NCI-H345 treated with DMSO at 0.1 percent for 48 hours (cell line): ENCODE results near the gene ETFDH.
A peak's percentile ranks its signal among the peaks of the same experiment; 100 is the strongest.
"Not testable (repeated sequence)": the region's sequence is repeated elsewhere in the genome, so short reads cannot be mapped to it uniquely, and the experiment has no call there.

Experiments
- DNase-seq: peaks from one replicate; lab custom pipeline; 2025; ENCODE audit not compliant: unreplicated experiment; lab: John Stamatoyannopoulos, UW

Gene ETFDH

GRCh38 chr4:158676076-158676475, 4.0 kb downstream of the ETFDH start:
- no peak for DNase-seq

- no peak for DNase-seq
Measured at GRCh38 chr4:158678767-158679166, 6.7 kb downstream of the ETFDH start.

GRCh38 chr4:158681629-158682028, 9.5 kb downstream of the ETFDH start:
- no peak for DNase-seq

- DNase-seq: no peak
Measured at GRCh38 chr4:158682066-158682465, 10.0 kb downstream of the ETFDH start.

GRCh38 chr4:158688813-158689212, 16.7 kb downstream of the ETFDH start:
- DNase-seq: no peak

GRCh38 chr4:158704274-158704673, 32.2 kb downstream of the ETFDH start:
- no peak for DNase-seq

GRCh38 chr4:158710814-158711213, 38.7 kb downstream of the ETFDH start:
- no peak for DNase-seq

- not testable (repeated sequence) for DNase-seq
Measured at GRCh38 chr4:158712622-158713021, 40.5 kb downstream of the ETFDH start.

- DNase-seq: no peak
Measured at GRCh38 chr4:158714937-158715336, 42.8 kb downstream of the ETFDH start.

- DNase-seq: no peak
Measured at GRCh38 chr4:158715802-158716201, 43.7 kb downstream of the ETFDH start.

GRCh38 chr4:158721680-158722079, 49.6 kb downstream of the ETFDH start:
- no peak for DNase-seq

GRCh38 chr4:158722291-158722916, 50.3 kb downstream of the ETFDH start:
- DNase-seq: no peak

GRCh38 chr4:158722917-158723793, 51.1 kb downstream of the ETFDH start, which contains the start of gene PPID:
Gene PPID (minus strand): TSS chr4:158723396. CDS start chr4:158723288, 108 bp downstream.
- peak; percentile 36 for DNase-seq

GRCh38 chr4:158724637-158725036, 52.5 kb downstream of the ETFDH start:
- no peak for DNase-seq

- no peak for DNase-seq
Measured at GRCh38 chr4:158726633-158727032, 54.5 kb downstream of the ETFDH start.

- no peak for DNase-seq
Measured at GRCh38 chr4:158728236-158728635, 56.1 kb downstream of the ETFDH start.

GRCh38 chr4:158729716-158730559, 57.8 kb downstream of the ETFDH start:
- peak; percentile 17 for DNase-seq

GRCh38 chr4:158738866-158739265, 66.8 kb downstream of the ETFDH start:
- no peak for DNase-seq

GRCh38 chr4:158739600-158739999, 67.5 kb downstream of the ETFDH start:
- no peak for DNase-seq

- no peak for DNase-seq
Measured at GRCh38 chr4:158741326-158742021, 69.4 kb downstream of the ETFDH start.

GRCh38 chr4:158746537-158746936, 74.4 kb downstream of the ETFDH start:
- DNase-seq: not testable (repeated sequence)
